Panc1 (cell line): ENCODE data around the gene ELK3. TPM values are rescaled to one million over a fixed set of nuclear protein-coding genes. Genes with fewer than 3 reads are reported as not detected.

Experiments
- ATAC-seq: fragments of 200-7000 bp; cut with Tn5 transposase; 2 replicates; pipeline ENCODE4 v1.9.1; 2020; ENCODE audit warnings: mild to moderate bottlenecking, moderate library complexity
- BruUV-seq: library from RNA; stranded (reverse); fragments of 400-500 nt; replicated peaks from 2 replicates; lab custom pipeline; 2021; lab: Mats Ljungman, UMichigan
- CTCF ChIA-PET: fragments of 300-600 bp; sonication (Branson Sonifier 250); formaldehyde crosslinking; loops from one replicate; lab custom pipeline; 2022; ENCODE audit warnings: antibody characterized with exemption; lab: Charles Lee
- POLR2A ChIA-PET: fragments of 300-600 bp; sonication (Branson Sonifier 250); formaldehyde crosslinking; loops from one replicate; lab custom pipeline; 2022; ENCODE audit warnings: antibody characterized with exemption; lab: Charles Lee
- DNase-seq: peaks from one replicate; pipeline ENCODE4 v3.0.0-alpha.2; 2010; ENCODE audit warnings: low read depth, low spot score
- H3K27ac ChIP-seq: 2 replicates; pipeline ENCODE4 v1.5.1; 2011; ENCODE audit warnings: mild to moderate bottlenecking, low read length, inconsistent platforms
- H3K27me3 ChIP-seq: fragments of 200-500 bp; sonication (Bioruptor generic); 2 replicates; pipeline ENCODE4 v1.6.0; 2014; ENCODE audit warnings: low read length, inconsistent platforms; ENCODE audit not compliant: control insufficient read depth, insufficient read depth
- H3K36me3 ChIP-seq: fragments of 200-500 bp; sonication (Bioruptor generic); 2 replicates; pipeline ENCODE4 v1.5.1; 2014; ENCODE audit warnings: inconsistent platforms, mild to moderate bottlenecking, low read length, moderate library complexity; ENCODE audit not compliant: control insufficient read depth, insufficient read depth
- H3K4me1 ChIP-seq: 2 replicates; pipeline ENCODE4 v1.5.1; 2011; ENCODE audit warnings: inconsistent platforms, mild to moderate bottlenecking, low read length, moderate library complexity; ENCODE audit not compliant: control insufficient read depth, insufficient read depth
- H3K4me3 ChIP-seq, 2 experiments: 2 replicates each; pipeline ENCODE4 v1.5.1; 2011 to 2012; ENCODE audit warnings: low read depth in 2 of 2, low read length in 2 of 2, mild to moderate bottlenecking in 2 of 2, inconsistent platforms in 1 of 2, moderate library complexity in 1 of 2
- H3K9me3 ChIP-seq: fragments of 200-500 bp; sonication (Bioruptor generic); 2 replicates; pipeline ENCODE4 v1.5.1; 2014; ENCODE audit warnings: low read depth, mild to moderate bottlenecking, inconsistent platforms, low read length, moderate library complexity; ENCODE audit not compliant: control insufficient read depth, insufficient read depth
- POLR2AphosphoS5 ChIP-seq: IDR thresholded peaks from 2 replicates; pipeline ENCODE4 v1.6.1; 2012; ENCODE audit warnings: mild to moderate bottlenecking, low read depth, low read length, moderate library complexity
- SIN3A ChIP-seq: IDR thresholded peaks from 2 replicates; pipeline ENCODE4 v1.6.1; 2012; ENCODE audit warnings: low read depth, mild to moderate bottlenecking, low read length, moderate library complexity, borderline replicate concordance; ENCODE audit not compliant: insufficient read depth
- TCF7L2 ChIP-seq: IDR thresholded peaks from 2 replicates; pipeline ENCODE4 v1.6.1; 2011; ENCODE audit warnings: mild to moderate bottlenecking, low read depth, low read length, inconsistent platforms
- in situ Hi-C: cut with HindIII; loops from 2 replicates; pipeline ENCODE4 v1.10.0; 2016; ENCODE audit warnings: low sequenced_read_pairs, low pct_unique_long_range_greater_than_20kb
- intact Hi-C: fragments of 100-400 bp; cut with micrococcal nuclease; formaldehyde crosslinking; loops from one replicate; pipeline ENCODE4 v1.10.0; 2022; ENCODE audit not compliant: unreplicated experiment
- total RNA-seq: library from RNA; stranded (reverse); gene quantifications from one replicate; pipeline ENCODE4 v1.2.1, GENCODE V29; 2021; ENCODE audit not compliant: unreplicated experiment
- TF ChIP-seq, protein P1 (sequence below): fragments of 450-650 bp; IDR thresholded peaks from 2 replicates; pipeline ENCODE4 v1.5.1; 2017; ENCODE audit warnings: mild to moderate bottlenecking
- TF ChIP-seq, protein P2 (sequence below), 2 experiments: IDR thresholded peaks; 2 replicates each; pipeline ENCODE4 v1.6.1; 2011 to 2012; ENCODE audit warnings: low read depth in 2 of 2, control low read depth in 1 of 2, low read length in 1 of 2, mild to moderate bottlenecking in 1 of 2, moderate library complexity in 1 of 2; ENCODE audit not compliant: insufficient read depth in 1 of 2

Gene ELK3
- total RNA-seq, 1 experiment from 2014 or later: 25.1 TPM

DNA sequence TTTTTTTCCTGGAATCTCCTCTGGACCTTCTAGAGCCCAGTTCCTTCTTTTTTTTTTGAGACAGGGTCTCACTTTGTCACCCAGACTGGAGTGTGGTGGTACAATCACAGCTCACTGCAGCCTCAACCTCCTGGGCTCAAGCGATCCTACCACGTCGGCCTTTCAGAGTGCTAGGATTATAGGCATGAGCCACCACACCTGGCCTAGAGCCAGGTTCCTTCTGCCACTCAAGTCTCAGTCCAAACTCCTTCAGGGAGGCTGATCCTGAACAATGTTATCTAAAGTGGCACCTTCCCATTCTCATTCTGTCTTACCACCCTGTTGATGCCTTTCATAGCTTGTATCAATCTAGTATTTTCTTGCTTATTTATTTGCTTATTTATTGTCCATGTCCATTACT, 22.3 kb upstream of the ELK3 start:
- no peak for ATAC-seq
- intact Hi-C loops (no loop called here), in situ Hi-C loops (no loop called here)
- DNase-seq: no peak
- Histone ChIP-seq H3K36me3 (no peaks in the 10 kb centered on the region), H3K27me3 (no peaks in the 10 kb centered on the region; the same call in 1 of the 2 replicates), H3K27ac (no peak overlapping the region), H3K4me3 (no peak overlapping the region), H3K4me1 (no peaks in the 10 kb centered on the region), H3K9me3 (0 out of 2 replicates have a peak, but pooled peaks cover 3% of the 10 kb centered on the region)
- TF ChIP-seq POLR2AphosphoS5 (no peak), TCF7L2 (no peak), SIN3A (no peak)
- TF ChIP-seq, protein P1, sequence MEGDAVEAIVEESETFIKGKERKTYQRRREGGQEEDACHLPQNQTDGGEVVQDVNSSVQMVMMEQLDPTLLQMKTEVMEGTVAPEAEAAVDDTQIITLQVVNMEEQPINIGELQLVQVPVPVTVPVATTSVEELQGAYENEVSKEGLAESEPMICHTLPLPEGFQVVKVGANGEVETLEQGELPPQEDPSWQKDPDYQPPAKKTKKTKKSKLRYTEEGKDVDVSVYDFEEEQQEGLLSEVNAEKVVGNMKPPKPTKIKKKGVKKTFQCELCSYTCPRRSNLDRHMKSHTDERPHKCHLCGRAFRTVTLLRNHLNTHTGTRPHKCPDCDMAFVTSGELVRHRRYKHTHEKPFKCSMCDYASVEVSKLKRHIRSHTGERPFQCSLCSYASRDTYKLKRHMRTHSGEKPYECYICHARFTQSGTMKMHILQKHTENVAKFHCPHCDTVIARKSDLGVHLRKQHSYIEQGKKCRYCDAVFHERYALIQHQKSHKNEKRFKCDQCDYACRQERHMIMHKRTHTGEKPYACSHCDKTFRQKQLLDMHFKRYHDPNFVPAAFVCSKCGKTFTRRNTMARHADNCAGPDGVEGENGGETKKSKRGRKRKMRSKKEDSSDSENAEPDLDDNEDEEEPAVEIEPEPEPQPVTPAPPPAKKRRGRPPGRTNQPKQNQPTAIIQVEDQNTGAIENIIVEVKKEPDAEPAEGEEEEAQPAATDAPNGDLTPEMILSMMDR: no peak
- TF ChIP-seq, protein P2, sequence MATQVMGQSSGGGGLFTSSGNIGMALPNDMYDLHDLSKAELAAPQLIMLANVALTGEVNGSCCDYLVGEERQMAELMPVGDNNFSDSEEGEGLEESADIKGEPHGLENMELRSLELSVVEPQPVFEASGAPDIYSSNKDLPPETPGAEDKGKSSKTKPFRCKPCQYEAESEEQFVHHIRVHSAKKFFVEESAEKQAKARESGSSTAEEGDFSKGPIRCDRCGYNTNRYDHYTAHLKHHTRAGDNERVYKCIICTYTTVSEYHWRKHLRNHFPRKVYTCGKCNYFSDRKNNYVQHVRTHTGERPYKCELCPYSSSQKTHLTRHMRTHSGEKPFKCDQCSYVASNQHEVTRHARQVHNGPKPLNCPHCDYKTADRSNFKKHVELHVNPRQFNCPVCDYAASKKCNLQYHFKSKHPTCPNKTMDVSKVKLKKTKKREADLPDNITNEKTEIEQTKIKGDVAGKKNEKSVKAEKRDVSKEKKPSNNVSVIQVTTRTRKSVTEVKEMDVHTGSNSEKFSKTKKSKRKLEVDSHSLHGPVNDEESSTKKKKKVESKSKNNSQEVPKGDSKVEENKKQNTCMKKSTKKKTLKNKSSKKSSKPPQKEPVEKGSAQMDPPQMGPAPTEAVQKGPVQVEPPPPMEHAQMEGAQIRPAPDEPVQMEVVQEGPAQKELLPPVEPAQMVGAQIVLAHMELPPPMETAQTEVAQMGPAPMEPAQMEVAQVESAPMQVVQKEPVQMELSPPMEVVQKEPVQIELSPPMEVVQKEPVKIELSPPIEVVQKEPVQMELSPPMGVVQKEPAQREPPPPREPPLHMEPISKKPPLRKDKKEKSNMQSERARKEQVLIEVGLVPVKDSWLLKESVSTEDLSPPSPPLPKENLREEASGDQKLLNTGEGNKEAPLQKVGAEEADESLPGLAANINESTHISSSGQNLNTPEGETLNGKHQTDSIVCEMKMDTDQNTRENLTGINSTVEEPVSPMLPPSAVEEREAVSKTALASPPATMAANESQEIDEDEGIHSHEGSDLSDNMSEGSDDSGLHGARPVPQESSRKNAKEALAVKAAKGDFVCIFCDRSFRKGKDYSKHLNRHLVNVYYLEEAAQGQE (IDR thresholded peaks at IDR 0.05; ENCODE audit: insufficient read depth in 1 of 2, low read depth in 2 of 2, low read length in 1 of 2): no peak
- BruUV-seq: no TSS peak
- POLR2A ChIA-PET: no interaction called here
- CTCF ChIA-PET: no interaction called here

DNA sequence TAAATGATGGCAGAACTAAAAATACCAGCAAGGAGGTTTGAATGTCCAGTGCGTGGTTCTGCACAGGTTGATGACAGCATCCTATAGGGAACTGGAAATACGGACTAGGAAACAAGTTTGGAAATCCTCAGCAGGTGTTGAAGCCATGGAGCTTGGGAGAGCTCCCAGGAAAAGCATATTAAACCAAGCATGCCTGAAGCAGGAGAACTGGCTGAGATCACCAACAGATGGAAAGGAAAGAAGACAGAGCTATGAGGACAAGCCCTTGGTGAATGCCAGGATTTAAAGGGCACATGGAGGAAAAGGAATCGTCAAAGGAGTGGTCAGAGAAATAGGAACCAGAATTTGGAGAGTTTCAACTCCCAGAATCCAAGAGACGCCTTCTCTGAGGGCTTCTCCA, 21.2 kb upstream of the ELK3 start:
- intact Hi-C loops: no loop called here
- H3K36me3 ChIP-seq: no peaks in the 10 kb centered on the region
- no peak for DNase-seq
- H3K27ac ChIP-seq: no peak overlapping the region
- in situ Hi-C loops: no loop called here
- CTCF ChIA-PET: no interaction called here
- no peak overlapping the region for H3K4me3 ChIP-seq
- POLR2A ChIA-PET: no interaction called here
- no peak for TF ChIP-seq TCF7L2
- TF ChIP-seq POLR2AphosphoS5: no peak
- BruUV-seq: no TSS peak
- ATAC-seq: no peak
- no peaks in the 10 kb centered on the region for H3K4me1 ChIP-seq
- H3K27me3 ChIP-seq: no peaks in the 10 kb centered on the region; the same call in 1 of the 2 replicates
- 0 out of 2 replicates have a peak, but pooled peaks cover 3% of the 10 kb centered on the region for H3K9me3 ChIP-seq

DNA sequence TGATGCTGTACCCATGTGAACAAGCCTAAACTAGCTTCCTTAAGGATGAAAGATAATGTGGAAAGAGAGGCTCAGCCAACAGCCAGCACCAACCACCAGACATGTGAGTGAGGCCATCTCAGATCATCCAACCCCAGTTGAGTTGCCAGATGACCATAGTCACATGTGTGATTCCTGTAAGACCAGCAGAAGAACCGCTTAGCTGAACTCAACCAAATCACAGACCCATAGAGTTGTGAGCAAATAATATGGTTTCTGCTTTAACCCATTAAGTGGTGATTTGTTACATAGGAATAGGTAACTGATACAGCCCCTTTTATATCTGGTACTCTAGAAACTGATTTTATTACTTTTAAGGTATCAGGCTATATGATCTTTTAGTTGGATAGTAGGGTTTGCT, 17.6 kb upstream of the ELK3 start:
- in situ Hi-C loops (no loop called here), intact Hi-C loops (no loop called here)
- H3K4me1 ChIP-seq: no peaks in the 10 kb centered on the region
- no TSS peak for BruUV-seq
- DNase-seq: no peak
- ChIA-PET CTCF (no interaction called here), POLR2A (no interaction called here)
- no peak for TF ChIP-seq TCF7L2
- TF ChIP-seq, protein P2 (IDR thresholded peaks at IDR 0.05; ENCODE audit: insufficient read depth in 1 of 2, low read depth in 2 of 2, low read length in 1 of 2): no peak
- no peak for TF ChIP-seq SIN3A
- no peak overlapping the region for H3K27ac ChIP-seq
- no peaks in the 10 kb centered on the region; the same call in 1 of the 2 replicates for H3K27me3 ChIP-seq
- H3K36me3 ChIP-seq: no peaks in the 10 kb centered on the region
- H3K4me3 ChIP-seq: no peak overlapping the region
- 0 out of 2 replicates have a peak, but pooled peaks cover 3% of the 10 kb centered on the region for H3K9me3 ChIP-seq
- ATAC-seq: no peak
